Endothelial cell (in vitro differentiated cells): ENCODE measurements around the gene CGNL1. TPM values are rescaled to one million over a fixed set of nuclear protein-coding genes. Genes with fewer than 3 reads are reported as not detected.

Source experiments
- DNase-seq: peaks from one replicate; pipeline ENCODE4 v3.0.0; 2021; ENCODE audit warnings: low spot score
- H3K27ac Mint-ChIP-seq: one replicate; pipeline ENCODE4 v1.8.0; 2021; ENCODE audit warnings: mixed read lengths, inconsistent platforms; ENCODE audit not compliant: unreplicated experiment
- H3K27me3 Mint-ChIP-seq: one replicate; pipeline ENCODE4 v1.8.0; 2021; ENCODE audit warnings: mild to moderate bottlenecking, moderate library complexity, mixed read lengths, inconsistent platforms; ENCODE audit not compliant: unreplicated experiment
- H3K36me3 Mint-ChIP-seq: one replicate; pipeline ENCODE4 v1.8.0; 2021; ENCODE audit warnings: mild to moderate bottlenecking, low read depth, mixed read lengths, inconsistent platforms; ENCODE audit not compliant: unreplicated experiment
- H3K4me1 Mint-ChIP-seq: one replicate; pipeline ENCODE4 v1.8.0; 2021; ENCODE audit warnings: mild to moderate bottlenecking, mixed read lengths, inconsistent platforms; ENCODE audit not compliant: unreplicated experiment
- H3K4me3 Mint-ChIP-seq: one replicate; pipeline ENCODE4 v1.8.0; 2021; ENCODE audit warnings: mild to moderate bottlenecking, mixed read lengths, inconsistent platforms; ENCODE audit not compliant: unreplicated experiment
- H3K9me3 Mint-ChIP-seq: one replicate; pipeline ENCODE4 v1.8.0; 2021; ENCODE audit warnings: mixed read lengths, inconsistent platforms; ENCODE audit not compliant: unreplicated experiment
- total RNA-seq: library from RNA; stranded (reverse); fragmentation: NEBNext Ultra II Directional; extraction: Animal tissue kit (Norgen Biotek cat#: 25700); gene quantifications from one replicate; pipeline ENCODE4 v1.2.1, GENCODE V29; 2021; ENCODE audit not compliant: unreplicated experiment
- TF ChIP-seq, protein P1 (sequence below): fragments of 200-600 bp; sonication (generic); IDR thresholded peaks from one replicate; pipeline ENCODE4 v1.5.0; 2021; ENCODE audit warnings: antibody characterized with exemption; ENCODE audit not compliant: unreplicated experiment

CGNL1 gene
- total RNA-seq, 1 donor from 2014 or later, result 238 TPM

- no peak for DNase-seq
- peaks cover 7% of the 10 kb centered on the region for H3K27me3 Mint-ChIP-seq
- peaks cover 57% of the 10 kb centered on the region for H3K36me3 Mint-ChIP-seq
- H3K4me3 Mint-ChIP-seq, result peak overlapping the region; percentile 0
- H3K9me3 Mint-ChIP-seq, result no peaks in the 10 kb centered on the region
- TF ChIP-seq, protein P1, sequence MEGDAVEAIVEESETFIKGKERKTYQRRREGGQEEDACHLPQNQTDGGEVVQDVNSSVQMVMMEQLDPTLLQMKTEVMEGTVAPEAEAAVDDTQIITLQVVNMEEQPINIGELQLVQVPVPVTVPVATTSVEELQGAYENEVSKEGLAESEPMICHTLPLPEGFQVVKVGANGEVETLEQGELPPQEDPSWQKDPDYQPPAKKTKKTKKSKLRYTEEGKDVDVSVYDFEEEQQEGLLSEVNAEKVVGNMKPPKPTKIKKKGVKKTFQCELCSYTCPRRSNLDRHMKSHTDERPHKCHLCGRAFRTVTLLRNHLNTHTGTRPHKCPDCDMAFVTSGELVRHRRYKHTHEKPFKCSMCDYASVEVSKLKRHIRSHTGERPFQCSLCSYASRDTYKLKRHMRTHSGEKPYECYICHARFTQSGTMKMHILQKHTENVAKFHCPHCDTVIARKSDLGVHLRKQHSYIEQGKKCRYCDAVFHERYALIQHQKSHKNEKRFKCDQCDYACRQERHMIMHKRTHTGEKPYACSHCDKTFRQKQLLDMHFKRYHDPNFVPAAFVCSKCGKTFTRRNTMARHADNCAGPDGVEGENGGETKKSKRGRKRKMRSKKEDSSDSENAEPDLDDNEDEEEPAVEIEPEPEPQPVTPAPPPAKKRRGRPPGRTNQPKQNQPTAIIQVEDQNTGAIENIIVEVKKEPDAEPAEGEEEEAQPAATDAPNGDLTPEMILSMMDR, result no peak
- H3K4me1 Mint-ChIP-seq, result peaks cover 64% of the 10 kb centered on the region
- H3K27ac Mint-ChIP-seq, result peak overlapping the region; percentile 78
These were observed 35.9 kb downstream of the CGNL1 start for GRCh38 chr15:57411945-57412768.

DNA sequence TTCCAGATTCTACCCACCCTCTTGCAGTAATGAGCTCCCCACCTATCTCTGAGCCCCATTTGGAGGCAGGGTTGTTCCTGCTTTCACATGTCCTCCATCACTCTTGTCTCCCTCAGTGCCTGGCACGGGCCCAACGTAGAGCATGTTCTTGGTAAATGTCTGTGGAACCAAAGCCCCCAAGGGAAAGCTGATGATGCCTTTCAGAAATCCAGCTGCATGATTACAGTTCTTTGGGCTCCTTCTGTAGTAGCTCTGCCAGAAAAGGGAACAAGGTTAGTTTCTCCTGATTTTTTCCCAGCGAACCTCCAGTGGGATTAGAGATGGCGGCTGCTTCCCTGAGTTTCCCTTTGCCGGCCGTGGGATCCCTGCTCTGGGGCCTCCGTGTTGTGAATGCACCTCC is 39.3 kb downstream of the CGNL1 start:
- no peak for DNase-seq
- H3K9me3 Mint-ChIP-seq, result no peaks in the 10 kb centered on the region
- TF ChIP-seq, protein P1, result no peak
- H3K4me1 Mint-ChIP-seq, result peaks cover 71% of the 10 kb centered on the region
- peaks cover 12% of the 10 kb centered on the region for H3K27me3 Mint-ChIP-seq
- H3K36me3 Mint-ChIP-seq, result peaks cover 56% of the 10 kb centered on the region
- no peak overlapping the region for H3K27ac Mint-ChIP-seq
- H3K4me3 Mint-ChIP-seq, result peak overlapping the region; percentile 48

- Mint-ChIP-seq H3K27ac (no peak overlapping the region), H3K36me3 (peaks cover 75% of the 10 kb centered on the region), H3K4me1 (peaks cover 71% of the 10 kb centered on the region), H3K9me3 (no peaks in the 10 kb centered on the region), H3K27me3 (peaks cover 11% of the 10 kb centered on the region), H3K4me3 (no peak overlapping the region)
- DNase-seq, result no peak
- TF ChIP-seq, protein P1, result no peak
These were observed 42.3 kb downstream of the CGNL1 start for GRCh38 chr15:57418635-57419034.

GRCh38 chr15:57419335-57419734 is 43.0 kb downstream of the CGNL1 start:
- no peaks in the 10 kb centered on the region for H3K9me3 Mint-ChIP-seq
- peaks cover 69% of the 10 kb centered on the region for H3K4me1 Mint-ChIP-seq
- H3K27me3 Mint-ChIP-seq, result peaks cover 7% of the 10 kb centered on the region
- peaks cover 76% of the 10 kb centered on the region for H3K36me3 Mint-ChIP-seq
- DNase-seq, result no peak
- TF ChIP-seq, protein P1, result no peak
- H3K4me3 Mint-ChIP-seq, result peak overlapping the region; percentile 16
- peak overlapping the region; percentile 34 for H3K27ac Mint-ChIP-seq

GRCh38 chr15:57421110-57421509 is 44.8 kb downstream of the CGNL1 start:
- H3K4me3 Mint-ChIP-seq, result peak overlapping the region; percentile 29

More at GRCh38 chr15:57421110-57421509, 44.8 kb downstream of the CGNL1 start:
- DNase-seq, result no peak
- Mint-ChIP-seq H3K27me3 (peaks cover 5% of the 10 kb centered on the region), H3K36me3 (peaks cover 62% of the 10 kb centered on the region), H3K9me3 (no peaks in the 10 kb centered on the region), H3K4me1 (peaks cover 62% of the 10 kb centered on the region), H3K27ac (no peak overlapping the region)
- TF ChIP-seq, protein P1, result no peak
